Activated CD8-positive, alpha-beta T cell treated with anti-CD3 and anti-CD28 coated beads for 36 hours (primary cell): ENCODE data around the gene AGR2. TPM values are rescaled to one million over a fixed set of nuclear protein-coding genes. Genes with fewer than 3 reads are reported as not detected.

Experiments used
- ATAC-seq: fragments of 200-7000 bp; cut with Tn5 transposase; one replicate; pipeline ENCODE4 v1.10.0; 2021; ENCODE audit warnings: mild to moderate bottlenecking, moderate library complexity
- CTCF ChIA-PET: fragments of 350-600 bp; sonication (Branson Sonifier 250); formaldehyde crosslinking; loops from one replicate; lab custom pipeline; 2021; ENCODE audit warnings: antibody characterized with exemption; lab: Charles Lee
- POLR2A ChIA-PET: fragments of 350-600 bp; sonication (Branson Sonifier 250); formaldehyde crosslinking; loops from one replicate; lab custom pipeline; 2021; ENCODE audit warnings: antibody characterized with exemption; lab: Charles Lee
- DNase-seq: peaks from one replicate; pipeline ENCODE4 v3.0.0-alpha.2; 2020
- H3K27ac Mint-ChIP-seq: one replicate; pipeline ENCODE4 v1.8.0; 2021; ENCODE audit warnings: mild to moderate bottlenecking, mixed read lengths
- H3K27me3 Mint-ChIP-seq: one replicate; pipeline ENCODE4 v1.8.0; 2021; ENCODE audit warnings: mixed read lengths
- H3K36me3 Mint-ChIP-seq: one replicate; pipeline ENCODE4 v1.8.0; 2021; ENCODE audit warnings: low read depth, mixed read lengths
- H3K4me1 Mint-ChIP-seq: one replicate; pipeline ENCODE4 v1.8.0; 2021; ENCODE audit warnings: low read depth, mixed read lengths
- H3K4me3 Mint-ChIP-seq: one replicate; pipeline ENCODE4 v1.8.0; 2021; ENCODE audit warnings: mild to moderate bottlenecking, moderate library complexity, mixed read lengths
- H3K9me3 Mint-ChIP-seq: one replicate; pipeline ENCODE4 v1.8.0; 2021; ENCODE audit warnings: mixed read lengths
- CTCF ChIP-seq: fragments of 200-600 bp; IDR thresholded peaks from one replicate; pipeline ENCODE4 v1.8.0; 2022; ENCODE audit warnings: antibody characterized with exemption, mild to moderate bottlenecking
- intact Hi-C: fragments of 100-400 bp; cut with micrococcal nuclease; formaldehyde crosslinking; loops from one replicate; pipeline ENCODE4 v1.10.0; 2022
- total RNA-seq, 2 experiments: library from RNA; stranded (reverse); gene quantifications; one replicate each; pipeline ENCODE4 v1.2.3, GENCODE V29; 2021

AGR2 gene
- total RNA-seq, 2 experiments from 2014 or later = not detected

GRCh38 chr7:16747102-16747501, 57.7 kb downstream of the AGR2 start:
- ChIA-PET POLR2A (no interaction called here), CTCF (no interaction called here)
- no peak overlapping the region for H3K27ac Mint-ChIP-seq
- ATAC-seq (no peak), DNase-seq (no peak)
- no peaks in the 10 kb centered on the region for H3K36me3 Mint-ChIP-seq
- H3K27me3 Mint-ChIP-seq = peaks cover 5% of the 10 kb centered on the region
- H3K9me3 Mint-ChIP-seq = no peaks in the 10 kb centered on the region
- intact Hi-C loops = no loop called here
- no peak overlapping the region for H3K4me3 Mint-ChIP-seq
- no peak for TF ChIP-seq CTCF
- peaks cover 2% of the 10 kb centered on the region for H3K4me1 Mint-ChIP-seq

- POLR2A ChIA-PET = no interaction called here
These were observed 59.2 kb downstream of the AGR2 start for GRCh38 chr7:16745645-16746044.

GRCh38 chr7:16744518-16745250, 60.1 kb downstream of the AGR2 start:
- H3K27me3 Mint-ChIP-seq = peaks cover 2% of the 10 kb centered on the region
- H3K4me3 Mint-ChIP-seq = no peak overlapping the region
- ChIA-PET POLR2A (no interaction called here), CTCF (no interaction called here)
- H3K27ac Mint-ChIP-seq = no peak overlapping the region
- H3K36me3 Mint-ChIP-seq = no peaks in the 10 kb centered on the region
- DNase-seq (no peak), ATAC-seq (no peak)
- no peaks in the 10 kb centered on the region for H3K9me3 Mint-ChIP-seq
- intact Hi-C loops = no loop called here
- TF ChIP-seq CTCF = no peak
- H3K4me1 Mint-ChIP-seq = peaks cover 11% of the 10 kb centered on the region

More at GRCh38 chr7:16745645-16746044, 59.2 kb downstream of the AGR2 start:
- Mint-ChIP-seq H3K4me3 (no peak overlapping the region), H3K36me3 (no peaks in the 10 kb centered on the region), H3K27ac (no peak overlapping the region), H3K9me3 (no peaks in the 10 kb centered on the region), H3K27me3 (peaks cover 2% of the 10 kb centered on the region), H3K4me1 (peaks cover 2% of the 10 kb centered on the region)
- ATAC-seq = no peak
- CTCF ChIA-PET = no interaction called here
- intact Hi-C loops = no loop called here
- TF ChIP-seq CTCF = no peak
- DNase-seq = no peak

- ATAC-seq = no peak
- no peaks in the 10 kb centered on the region for H3K36me3 Mint-ChIP-seq
These were observed 61.6 kb downstream of the AGR2 start for GRCh38 chr7:16743236-16743635.

More at GRCh38 chr7:16743236-16743635, 61.6 kb downstream of the AGR2 start:
- DNase-seq = no peak
- intact Hi-C loops = no loop called here
- ChIA-PET CTCF (interaction anchor here (1.0 kb wide), 1 partner anchor 15 kb away, joined by 3 read pairs; no protein-coding TSS in a partner anchor), POLR2A (interaction anchor here (1.4 kb wide), 1 partner anchor 15 kb away, joined by 3 read pairs; no protein-coding TSS in a partner anchor)
- Mint-ChIP-seq H3K4me3 (no peak overlapping the region), H3K27ac (no peak overlapping the region), H3K27me3 (peaks cover 2% of the 10 kb centered on the region), H3K9me3 (no peaks in the 10 kb centered on the region), H3K4me1 (peaks cover 11% of the 10 kb centered on the region)
- TF ChIP-seq CTCF = no peak
